Measurements from ENCODE around the gene TSC22D4. TPM values are rescaled to one million over a fixed set of nuclear protein-coding genes. Genes with fewer than 3 reads are reported as not detected.

TSC22D4 gene
- total and polyA plus RNA-seq, 9 of the 15 experiments (the other 6 are each of a cell fraction or from before 2014, with no cell fraction given) = 0.37 to 107 (median 28.7) TPM

DNA sequence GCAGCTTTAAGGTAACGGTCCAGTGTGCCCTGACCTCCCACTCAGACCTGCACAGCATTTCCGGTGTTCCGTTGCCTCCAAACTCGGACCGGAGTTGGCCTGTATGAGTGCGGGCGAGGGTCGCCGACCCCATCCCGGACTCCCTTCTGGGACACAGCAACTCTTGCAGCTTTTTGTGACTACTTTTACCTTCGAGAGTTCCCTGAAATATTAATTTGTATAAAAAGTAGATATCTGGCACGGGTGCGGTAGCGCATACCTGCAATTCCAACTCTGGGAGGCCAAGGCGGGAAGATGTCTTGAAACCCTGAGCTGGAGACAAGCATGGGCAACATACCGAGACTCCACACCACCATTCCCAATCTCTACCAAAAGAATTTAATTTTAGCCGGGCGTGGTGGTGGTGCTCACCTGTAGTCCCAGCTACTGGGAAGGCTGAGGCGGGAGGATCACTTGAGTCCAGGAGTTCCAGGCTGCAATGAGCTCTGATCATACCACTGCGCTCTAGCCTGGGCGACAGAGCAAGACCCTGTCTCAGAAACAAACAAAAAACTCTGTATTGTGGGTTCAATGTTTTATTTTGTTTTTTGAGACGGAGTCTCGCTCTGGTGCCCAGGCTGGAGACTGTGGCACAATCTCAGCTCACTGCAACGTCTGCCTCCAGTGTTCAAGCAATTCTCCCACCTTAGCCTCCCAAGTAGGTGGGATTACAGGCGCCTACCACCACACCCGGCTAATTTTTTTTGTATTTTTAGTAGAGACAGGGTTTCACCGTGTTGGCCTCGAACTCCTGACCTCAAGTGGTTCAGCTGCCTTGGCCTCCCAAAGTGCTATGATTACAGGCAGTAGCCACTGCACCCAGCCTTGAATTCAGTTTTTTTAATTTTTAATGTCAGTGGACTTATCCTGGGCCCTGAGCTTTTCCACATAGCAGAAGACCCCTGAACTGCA, 41.6 kb downstream of the TSC22D4 start (continued):
- TF ChIP-seq, protein P1, sequence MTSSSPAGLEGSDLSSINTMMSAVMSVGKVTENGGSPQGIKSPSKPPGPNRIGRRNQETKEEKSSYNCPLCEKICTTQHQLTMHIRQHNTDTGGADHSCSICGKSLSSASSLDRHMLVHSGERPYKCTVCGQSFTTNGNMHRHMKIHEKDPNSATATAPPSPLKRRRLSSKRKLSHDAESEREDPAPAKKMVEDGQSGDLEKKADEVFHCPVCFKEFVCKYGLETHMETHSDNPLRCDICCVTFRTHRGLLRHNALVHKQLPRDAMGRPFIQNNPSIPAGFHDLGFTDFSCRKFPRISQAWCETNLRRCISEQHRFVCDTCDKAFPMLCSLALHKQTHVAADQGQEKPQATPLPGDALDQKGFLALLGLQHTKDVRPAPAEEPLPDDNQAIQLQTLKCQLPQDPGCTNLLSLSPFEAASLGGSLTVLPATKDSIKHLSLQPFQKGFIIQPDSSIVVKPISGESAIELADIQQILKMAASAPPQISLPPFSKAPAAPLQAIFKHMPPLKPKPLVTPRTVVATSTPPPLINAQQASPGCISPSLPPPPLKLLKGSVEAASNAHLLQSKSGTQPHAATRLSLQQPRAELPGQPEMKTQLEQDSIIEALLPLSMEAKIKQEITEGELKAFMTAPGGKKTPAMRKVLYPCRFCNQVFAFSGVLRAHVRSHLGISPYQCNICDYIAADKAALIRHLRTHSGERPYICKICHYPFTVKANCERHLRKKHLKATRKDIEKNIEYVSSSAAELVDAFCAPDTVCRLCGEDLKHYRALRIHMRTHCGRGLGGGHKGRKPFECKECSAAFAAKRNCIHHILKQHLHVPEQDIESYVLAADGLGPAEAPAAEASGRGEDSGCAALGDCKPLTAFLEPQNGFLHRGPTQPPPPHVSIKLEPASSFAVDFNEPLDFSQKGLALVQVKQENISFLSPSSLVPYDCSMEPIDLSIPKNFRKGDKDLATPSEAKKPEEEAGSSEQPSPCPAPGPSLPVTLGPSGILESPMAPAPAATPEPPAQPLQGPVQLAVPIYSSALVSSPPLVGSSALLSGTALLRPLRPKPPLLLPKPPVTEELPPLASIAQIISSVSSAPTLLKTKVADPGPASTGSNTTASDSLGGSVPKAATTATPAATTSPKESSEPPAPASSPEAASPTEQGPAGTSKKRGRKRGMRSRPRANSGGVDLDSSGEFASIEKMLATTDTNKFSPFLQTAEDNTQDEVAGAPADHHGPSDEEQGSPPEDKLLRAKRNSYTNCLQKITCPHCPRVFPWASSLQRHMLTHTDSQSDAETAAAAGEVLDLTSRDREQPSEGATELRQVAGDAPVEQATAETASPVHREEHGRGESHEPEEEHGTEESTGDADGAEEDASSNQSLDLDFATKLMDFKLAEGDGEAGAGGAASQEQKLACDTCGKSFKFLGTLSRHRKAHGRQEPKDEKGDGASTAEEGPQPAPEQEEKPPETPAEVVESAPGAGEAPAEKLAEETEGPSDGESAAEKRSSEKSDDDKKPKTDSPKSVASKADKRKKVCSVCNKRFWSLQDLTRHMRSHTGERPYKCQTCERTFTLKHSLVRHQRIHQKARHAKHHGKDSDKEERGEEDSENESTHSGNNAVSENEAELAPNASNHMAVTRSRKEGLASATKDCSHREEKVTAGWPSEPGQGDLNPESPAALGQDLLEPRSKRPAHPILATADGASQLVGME (CRISPR knock-in tag; IDR thresholded peaks at IDR 0.05) = no peak
- TF ChIP-seq, protein P2, sequence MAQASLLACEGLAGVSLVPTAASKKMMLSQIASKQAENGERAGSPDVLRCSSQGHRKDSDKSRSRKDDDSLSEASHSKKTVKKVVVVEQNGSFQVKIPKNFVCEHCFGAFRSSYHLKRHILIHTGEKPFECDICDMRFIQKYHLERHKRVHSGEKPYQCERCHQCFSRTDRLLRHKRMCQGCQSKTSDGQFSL (CRISPR knock-in tag; IDR thresholded peaks at IDR 0.05) = no peak
- TF ChIP-seq, protein P2 (tag; IDR thresholded peaks at IDR 0.05) = no peak
- no peak for TF ChIP-seq ETS2 (tag; IDR thresholded peaks at IDR 0.05; ENCODE audit: borderline replicate concordance, poor library complexity, severe bottlenecking)
- no peak for TF ChIP-seq ZC3H4 (CRISPR knock-in tag; IDR thresholded peaks at IDR 0.05; ENCODE audit: borderline replicate concordance)
- TF ChIP-seq NCOR1 (IDR thresholded peaks at IDR 0.05) = no peak
- no peak for TF ChIP-seq ZNF217 (CRISPR knock-in tag; IDR thresholded peaks at IDR 0.05)
- TF ChIP-seq MAFK (IDR thresholded peaks at IDR 0.05; ENCODE audit: low read length) = no peak
- TF ChIP-seq, protein P3, sequence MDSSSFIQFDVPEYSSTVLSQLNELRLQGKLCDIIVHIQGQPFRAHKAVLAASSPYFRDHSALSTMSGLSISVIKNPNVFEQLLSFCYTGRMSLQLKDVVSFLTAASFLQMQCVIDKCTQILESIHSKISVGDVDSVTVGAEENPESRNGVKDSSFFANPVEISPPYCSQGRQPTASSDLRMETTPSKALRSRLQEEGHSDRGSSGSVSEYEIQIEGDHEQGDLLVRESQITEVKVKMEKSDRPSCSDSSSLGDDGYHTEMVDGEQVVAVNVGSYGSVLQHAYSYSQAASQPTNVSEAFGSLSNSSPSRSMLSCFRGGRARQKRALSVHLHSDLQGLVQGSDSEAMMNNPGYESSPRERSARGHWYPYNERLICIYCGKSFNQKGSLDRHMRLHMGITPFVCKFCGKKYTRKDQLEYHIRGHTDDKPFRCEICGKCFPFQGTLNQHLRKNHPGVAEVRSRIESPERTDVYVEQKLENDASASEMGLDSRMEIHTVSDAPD (CRISPR knock-in tag; IDR thresholded peaks at IDR 0.05) = no peak
- TF ChIP-seq HIVEP1 (CRISPR knock-in tag; IDR thresholded peaks at IDR 0.05) = no peak
- TF ChIP-seq, protein P4, sequence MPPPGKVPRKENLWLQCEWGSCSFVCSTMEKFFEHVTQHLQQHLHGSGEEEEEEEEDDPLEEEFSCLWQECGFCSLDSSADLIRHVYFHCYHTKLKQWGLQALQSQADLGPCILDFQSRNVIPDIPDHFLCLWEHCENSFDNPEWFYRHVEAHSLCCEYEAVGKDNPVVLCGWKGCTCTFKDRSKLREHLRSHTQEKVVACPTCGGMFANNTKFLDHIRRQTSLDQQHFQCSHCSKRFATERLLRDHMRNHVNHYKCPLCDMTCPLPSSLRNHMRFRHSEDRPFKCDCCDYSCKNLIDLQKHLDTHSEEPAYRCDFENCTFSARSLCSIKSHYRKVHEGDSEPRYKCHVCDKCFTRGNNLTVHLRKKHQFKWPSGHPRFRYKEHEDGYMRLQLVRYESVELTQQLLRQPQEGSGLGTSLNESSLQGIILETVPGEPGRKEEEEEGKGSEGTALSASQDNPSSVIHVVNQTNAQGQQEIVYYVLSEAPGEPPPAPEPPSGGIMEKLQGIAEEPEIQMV (tag; conservative IDR thresholded peaks at IDR 0.05; ENCODE audit: low read depth) = no peak
- TF ChIP-seq, protein P5, sequence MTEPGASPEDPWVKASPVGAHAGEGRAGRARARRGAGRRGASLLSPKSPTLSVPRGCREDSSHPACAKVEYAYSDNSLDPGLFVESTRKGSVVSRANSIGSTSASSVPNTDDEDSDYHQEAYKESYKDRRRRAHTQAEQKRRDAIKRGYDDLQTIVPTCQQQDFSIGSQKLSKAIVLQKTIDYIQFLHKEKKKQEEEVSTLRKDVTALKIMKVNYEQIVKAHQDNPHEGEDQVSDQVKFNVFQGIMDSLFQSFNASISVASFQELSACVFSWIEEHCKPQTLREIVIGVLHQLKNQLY (CRISPR knock-in tag; conservative IDR thresholded peaks at IDR 0.05) = no peak
- TF ChIP-seq, protein P6, sequence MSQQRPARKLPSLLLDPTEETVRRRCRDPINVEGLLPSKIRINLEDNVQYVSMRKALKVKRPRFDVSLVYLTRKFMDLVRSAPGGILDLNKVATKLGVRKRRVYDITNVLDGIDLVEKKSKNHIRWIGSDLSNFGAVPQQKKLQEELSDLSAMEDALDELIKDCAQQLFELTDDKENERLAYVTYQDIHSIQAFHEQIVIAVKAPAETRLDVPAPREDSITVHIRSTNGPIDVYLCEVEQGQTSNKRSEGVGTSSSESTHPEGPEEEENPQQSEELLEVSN (IDR thresholded peaks at IDR 0.05; ENCODE audit: borderline replicate concordance in 1 of 2, extremely low read depth in 1 of 2, insufficient read depth in 1 of 2, insufficient read length in 1 of 2, low read depth in 1 of 2, low read length in 1 of 2, poor library complexity in 1 of 2, severe bottlenecking in 1 of 2) = peak in 1 of 2 experiments; percentile 23

Data from K562 (cell line).